Activated T-cell treated with anti-CD3 and anti-CD28 coated beads for 4 hours (primary cell): Measurements from ENCODE around the gene RBFOX1.

Source experiments
- DNase-seq: peaks from one replicate; pipeline ENCODE4 v3.0.0-alpha.2; 2020

RBFOX1 gene

DNA sequence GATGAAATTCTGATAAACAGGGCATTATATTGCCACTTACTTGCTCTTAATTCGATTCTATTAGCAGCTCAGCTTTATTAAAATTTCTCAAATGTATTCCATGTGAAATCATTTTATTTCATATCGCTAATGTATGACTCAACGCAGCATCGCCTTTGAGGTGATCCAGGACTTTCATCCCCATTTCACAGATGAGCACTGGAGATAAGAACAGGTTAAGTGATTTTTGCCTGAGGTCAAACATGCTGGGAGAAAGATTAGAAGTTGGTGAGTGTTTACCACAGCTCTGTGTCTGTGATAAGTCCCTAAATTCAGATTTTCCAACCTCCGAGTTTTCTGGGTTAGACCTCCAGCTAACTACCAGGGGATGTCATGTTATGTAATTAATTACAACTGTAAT is 43.6 kb downstream of the RBFOX1 start:
- no peak for DNase-seq

GRCh38 chr16:7377231-7377630 is 44.6 kb downstream of the RBFOX1 start:
- no peak for DNase-seq

- no peak for DNase-seq
These were observed 45.5 kb downstream of the RBFOX1 start for GRCh38 chr16:7378024-7378695.

DNA sequence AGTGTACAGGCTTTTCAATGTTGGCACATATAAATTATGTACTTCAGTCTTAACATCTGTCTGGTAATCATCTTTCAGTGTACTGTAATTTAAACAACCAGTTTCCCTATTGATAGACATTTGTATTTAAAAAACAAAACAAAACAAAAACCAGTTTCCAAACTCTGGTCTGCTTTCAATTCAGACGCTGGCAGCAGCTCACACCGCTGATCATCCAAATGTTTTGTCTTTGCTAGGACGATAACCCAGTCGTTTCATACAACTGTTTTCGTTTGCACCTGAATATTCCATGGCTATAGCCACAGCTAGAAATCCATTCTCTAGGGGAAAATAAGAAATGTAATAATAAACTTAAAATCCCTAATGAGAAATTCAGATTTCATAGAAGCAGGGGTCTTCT is 47.8 kb downstream of the RBFOX1 start:
- DNase-seq = no peak

GRCh38 chr16:7380911-7381310 is 48.3 kb downstream of the RBFOX1 start:
- DNase-seq = no peak

DNA sequence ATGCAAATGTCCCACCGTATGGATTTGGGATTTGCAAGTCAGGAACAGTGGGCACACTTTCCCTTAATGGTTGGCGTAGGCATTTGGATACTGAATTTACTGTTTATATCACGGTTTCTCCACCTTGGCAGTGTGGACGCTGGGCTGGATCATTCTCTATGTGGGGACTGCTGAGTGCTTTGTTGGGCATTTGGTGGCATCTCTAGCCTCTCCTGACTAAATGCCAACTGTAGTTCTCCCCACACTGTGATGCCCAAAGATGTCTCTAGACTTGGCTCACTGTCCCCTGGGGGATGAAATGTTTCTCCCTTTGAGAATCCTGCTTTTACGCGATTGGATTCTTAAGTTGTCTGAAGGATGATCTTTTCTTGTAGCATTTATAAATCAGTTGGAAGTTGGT is 49.0 kb downstream of the RBFOX1 start:
- DNase-seq = no peak

GRCh38 chr16:7382521-7382920 is 49.9 kb downstream of the RBFOX1 start:
- no peak for DNase-seq

DNA sequence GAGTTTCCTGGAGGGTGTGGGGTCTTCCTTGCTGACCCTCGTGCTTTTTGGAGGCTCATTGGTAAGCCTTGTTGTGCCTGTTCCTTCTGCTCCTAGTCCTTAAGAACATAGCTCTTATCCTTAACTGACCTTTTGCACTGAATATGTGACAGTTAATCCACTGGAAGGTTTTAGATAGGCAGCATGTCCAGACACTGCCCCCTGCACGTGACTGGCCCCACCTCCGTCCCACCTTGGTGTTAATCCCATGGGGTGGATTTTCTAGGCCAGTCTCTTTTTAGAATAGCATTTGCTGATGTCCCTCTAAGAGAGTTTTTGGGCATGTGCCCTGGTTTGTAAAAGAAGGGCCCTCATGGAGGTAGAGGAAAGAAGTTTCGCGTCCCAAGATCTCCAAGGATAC is 58.3 kb downstream of the RBFOX1 start:
- DNase-seq = no peak

GRCh38 chr16:7391694-7392093 is 59.0 kb downstream of the RBFOX1 start:
- DNase-seq = no peak

DNA sequence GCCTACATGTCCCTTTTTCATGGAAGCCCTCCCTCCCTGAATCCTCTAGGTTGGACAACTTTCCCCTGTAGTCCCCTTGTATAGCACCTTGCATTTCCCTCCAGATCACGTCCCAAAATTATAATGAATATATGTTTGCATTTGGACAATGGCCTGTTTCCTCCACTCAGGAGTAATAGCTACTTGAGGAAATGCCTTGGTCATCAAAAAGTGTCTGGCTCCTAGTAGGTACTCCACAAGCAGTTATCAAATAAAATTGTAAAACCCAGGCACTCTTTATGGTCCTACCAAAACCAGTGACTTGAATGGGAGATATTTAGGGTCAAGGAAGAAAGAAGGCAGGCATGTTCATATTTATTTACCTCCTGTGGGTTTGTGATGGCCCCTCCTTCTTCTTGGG is 59.6 kb downstream of the RBFOX1 start:
- no peak for DNase-seq

- no peak for DNase-seq
These were observed 61.0 kb downstream of the RBFOX1 start for GRCh38 chr16:7393680-7394079.

- no peak for DNase-seq
These were observed 62.2 kb downstream of the RBFOX1 start for GRCh38 chr16:7394720-7395336.

DNA sequence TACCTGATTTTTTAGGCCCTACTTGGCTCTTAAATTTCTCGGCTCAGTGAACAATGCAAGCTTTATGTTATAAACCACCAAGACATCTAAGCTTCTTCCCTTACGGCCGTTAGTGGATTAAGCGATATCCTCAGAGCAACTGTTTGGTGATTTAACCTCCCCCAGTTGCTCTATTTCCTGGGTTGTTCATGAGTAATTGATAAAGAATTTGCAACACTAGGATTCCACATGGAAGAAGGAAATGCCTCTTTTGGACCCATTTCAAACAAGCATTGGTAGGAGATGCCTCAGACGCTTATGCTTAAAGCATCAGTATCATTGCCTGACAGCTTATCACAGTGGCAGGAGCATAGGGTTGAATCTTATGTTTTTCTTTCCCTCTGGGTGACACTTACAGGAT is 65.3 kb downstream of the RBFOX1 start:
- no peak for DNase-seq

DNA sequence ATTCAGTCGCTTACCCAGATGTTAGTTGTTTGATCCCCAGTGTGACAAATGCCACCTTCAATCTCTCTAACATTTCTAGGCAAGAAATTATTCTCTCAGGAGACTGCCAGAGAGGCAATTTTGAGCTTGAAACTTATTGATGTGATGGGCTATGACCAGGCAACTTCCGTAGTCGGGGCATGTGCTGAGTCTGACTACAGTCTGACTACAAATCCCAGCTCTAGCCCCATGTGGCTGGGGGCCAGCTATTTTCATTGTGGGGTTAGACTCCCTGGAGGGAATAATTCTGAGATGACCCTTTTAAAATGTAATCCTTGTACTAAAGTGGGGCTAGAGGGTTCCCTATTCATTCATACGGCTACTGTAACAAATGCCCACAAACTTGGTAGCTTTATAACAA is 65.9 kb downstream of the RBFOX1 start:
- no peak for DNase-seq

DNA sequence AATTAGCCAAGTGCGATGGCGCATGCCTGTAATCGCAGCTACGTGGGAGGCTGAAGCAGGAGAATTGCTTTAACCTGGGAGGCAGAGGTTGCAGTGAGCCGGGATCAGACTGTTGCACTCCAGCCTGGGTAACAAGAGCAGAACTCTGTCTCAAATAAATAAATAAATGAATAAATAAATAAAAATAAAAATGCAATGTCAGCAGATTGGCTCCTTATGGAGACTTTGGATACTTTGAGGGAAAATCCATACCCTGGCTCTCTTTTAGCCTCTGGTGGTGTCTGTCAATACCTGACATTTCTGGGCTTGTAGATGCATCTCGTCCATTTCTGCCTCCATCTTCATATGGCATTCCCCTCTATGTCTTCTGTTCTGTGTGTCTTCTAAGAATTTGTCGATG is 66.7 kb downstream of the RBFOX1 start:
- DNase-seq = no peak

GRCh38 chr16:7400117-7400890 is 67.7 kb downstream of the RBFOX1 start:
- DNase-seq = no peak

- DNase-seq = no peak
These were observed 71.6 kb downstream of the RBFOX1 start for GRCh38 chr16:7404217-7404616.

- DNase-seq = no peak
These were observed 72.5 kb downstream of the RBFOX1 start for GRCh38 chr16:7405166-7405565.

DNA sequence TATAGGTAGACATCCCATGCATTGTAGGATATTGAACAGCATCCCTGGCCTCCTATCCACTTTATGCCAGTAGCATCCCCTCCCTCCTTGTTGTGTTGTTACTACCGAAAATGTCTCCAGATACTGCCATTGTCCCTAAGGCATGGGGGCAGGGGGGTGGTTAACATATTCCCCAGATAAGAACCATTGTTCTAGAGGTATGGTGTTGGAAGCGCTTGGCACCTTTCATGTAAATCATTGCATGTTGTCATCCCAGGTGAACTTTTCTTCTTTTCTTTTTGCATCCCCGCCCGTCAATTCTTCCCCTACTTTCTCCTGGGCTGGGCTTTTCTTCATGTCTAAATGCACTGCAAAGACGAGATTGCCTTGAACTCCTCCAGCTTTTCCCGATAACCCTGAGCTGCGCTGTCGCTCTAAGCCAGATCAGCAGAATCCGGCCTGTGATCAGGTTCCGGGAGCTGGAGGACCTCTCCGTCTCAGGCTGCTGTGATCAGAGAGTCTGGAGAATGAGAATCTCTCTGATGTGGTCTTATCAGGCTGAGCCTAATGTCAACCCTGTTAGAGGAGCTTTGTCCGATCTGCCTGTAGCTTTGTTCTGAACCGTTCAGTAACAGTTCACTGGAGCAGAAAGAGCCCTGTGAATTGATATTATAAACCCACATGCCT is 76.2 kb downstream of the RBFOX1 start:
- no peak for DNase-seq

DNA sequence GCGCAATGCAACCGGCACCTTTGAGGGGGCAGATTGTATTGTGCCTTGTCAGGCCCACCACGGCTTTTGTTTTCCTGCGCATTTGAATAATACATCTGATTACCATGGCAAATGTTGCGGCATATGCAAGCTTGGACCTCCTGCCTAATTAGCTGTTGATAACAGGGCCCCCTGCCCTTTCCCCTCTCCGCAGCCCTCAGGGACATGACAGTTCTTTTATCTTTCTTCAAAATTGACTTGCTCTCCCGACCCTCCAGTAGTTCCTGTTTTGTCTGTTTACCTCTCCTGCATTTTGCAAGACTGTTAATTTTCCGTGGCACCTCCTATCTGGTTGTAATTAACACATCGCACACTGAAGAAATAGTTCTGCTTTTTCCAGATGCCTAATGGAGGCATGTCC is 86.8 kb downstream of the RBFOX1 start:
- no peak for DNase-seq

GRCh38 chr16:7420079-7420478 is 87.4 kb downstream of the RBFOX1 start:
- DNase-seq = no peak

DNA sequence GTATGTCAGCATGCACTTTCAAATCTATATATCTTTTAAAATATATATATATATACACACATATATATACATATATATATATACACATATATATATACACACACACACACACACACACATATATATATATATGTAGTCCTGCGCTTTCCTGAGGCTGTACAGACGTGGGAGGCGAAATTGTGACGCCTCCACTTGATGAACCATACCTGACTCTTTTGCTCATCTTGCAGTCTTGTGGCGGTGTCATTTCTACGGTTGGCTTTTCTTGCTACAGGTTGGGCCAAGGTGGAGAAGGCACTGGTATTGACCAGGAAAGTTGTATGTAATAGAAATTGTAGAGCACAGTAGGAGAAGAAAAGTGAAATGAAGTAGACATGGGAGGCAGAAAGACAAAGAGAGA is 88.2 kb downstream of the RBFOX1 start:
- no peak for DNase-seq

- no peak for DNase-seq
These were observed 88.9 kb downstream of the RBFOX1 start for GRCh38 chr16:7421578-7421977.
